NCI-H1048 (cell line): ENCODE data around the gene SOX9.
"Not testable (repeated sequence)": the region's sequence is repeated elsewhere in the genome, so short reads cannot be mapped to it uniquely, and the experiment has no call there.

Source experiments
- DNase-seq: peaks from one replicate; lab custom pipeline; 2025; lab: John Stamatoyannopoulos, UW

The SOX9 gene

DNA sequence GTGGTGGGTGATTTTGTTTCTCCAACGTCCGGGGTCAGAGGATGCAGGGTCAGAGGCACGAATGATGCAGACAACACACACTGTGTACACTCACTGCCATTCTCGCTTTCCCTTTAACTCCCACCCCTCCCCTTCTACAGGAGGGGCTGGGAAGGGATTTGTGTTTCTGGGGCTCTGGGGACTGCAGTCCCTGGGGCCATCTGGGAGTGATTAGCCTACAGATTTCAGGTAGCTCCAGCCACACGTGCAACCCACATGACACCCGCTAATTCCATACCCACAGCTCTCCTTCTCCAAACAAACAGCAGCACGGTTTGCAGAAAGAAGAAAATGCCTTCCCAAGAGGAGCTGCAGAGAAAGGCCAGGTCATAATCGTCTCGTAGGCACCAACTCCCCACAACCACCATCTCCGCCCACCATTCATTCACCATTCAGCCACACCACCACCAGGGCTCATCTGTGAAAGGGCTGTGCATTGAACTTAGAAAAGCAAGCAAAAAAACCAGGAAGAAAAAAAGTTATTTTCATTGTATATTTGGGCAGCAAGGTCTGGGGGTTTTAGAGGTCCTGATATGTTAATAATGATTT lies 9.4 kb upstream of the SOX9 start:
- DNase-seq: no peak

- not testable (repeated sequence) for DNase-seq
Measured at GRCh38 chr17:72111926-72112325, 8.9 kb upstream of the SOX9 start.

GRCh38 chr17:72113751-72114150 lies 7.1 kb upstream of the SOX9 start:
- DNase-seq: no peak

- DNase-seq: no peak
Measured at GRCh38 chr17:72115781-72116525, 4.9 kb upstream of the SOX9 start.

- no peak for DNase-seq
Measured at GRCh38 chr17:72116661-72117521, 3.9 kb upstream of the SOX9 start.

DNA sequence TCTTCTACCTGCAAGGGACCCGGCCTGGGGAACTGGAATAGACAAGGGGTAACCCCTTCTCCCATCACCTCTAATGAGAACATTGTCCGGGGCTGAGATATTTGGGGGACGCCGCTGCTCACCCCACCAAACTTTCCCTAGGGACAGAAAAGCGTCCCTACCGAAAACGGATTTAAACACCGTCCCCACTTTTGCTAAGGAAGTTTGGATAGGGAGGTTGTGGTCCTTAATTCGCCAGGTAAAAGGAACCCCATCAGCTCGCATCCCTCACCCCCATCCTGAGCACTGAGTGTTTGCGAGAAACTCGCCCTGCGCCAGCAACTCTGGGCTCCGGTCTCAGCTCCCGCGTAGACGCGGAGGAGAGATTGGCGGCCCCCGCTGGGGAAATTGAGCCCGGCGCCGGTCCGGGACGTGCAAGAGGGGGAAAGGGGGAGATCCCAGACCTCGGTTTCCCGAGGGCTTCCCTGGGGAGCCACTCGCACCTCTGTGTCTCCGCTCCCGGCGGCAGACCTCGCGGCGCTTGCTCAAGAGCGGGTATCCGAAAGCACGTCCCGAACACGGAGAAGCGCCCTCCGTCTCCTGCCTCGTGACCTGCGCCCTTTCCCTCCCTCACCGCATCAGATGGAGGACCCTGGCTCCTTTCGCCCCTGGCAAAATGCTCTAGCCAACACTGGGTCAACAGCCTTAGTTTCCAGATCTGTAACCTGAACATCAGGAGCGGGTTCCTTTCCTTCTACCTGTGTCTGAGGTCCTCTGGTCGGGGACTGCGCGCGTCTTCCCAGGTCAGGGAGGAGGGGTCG lies 3.1 kb upstream of the SOX9 start:
- DNase-seq: no peak

DNA sequence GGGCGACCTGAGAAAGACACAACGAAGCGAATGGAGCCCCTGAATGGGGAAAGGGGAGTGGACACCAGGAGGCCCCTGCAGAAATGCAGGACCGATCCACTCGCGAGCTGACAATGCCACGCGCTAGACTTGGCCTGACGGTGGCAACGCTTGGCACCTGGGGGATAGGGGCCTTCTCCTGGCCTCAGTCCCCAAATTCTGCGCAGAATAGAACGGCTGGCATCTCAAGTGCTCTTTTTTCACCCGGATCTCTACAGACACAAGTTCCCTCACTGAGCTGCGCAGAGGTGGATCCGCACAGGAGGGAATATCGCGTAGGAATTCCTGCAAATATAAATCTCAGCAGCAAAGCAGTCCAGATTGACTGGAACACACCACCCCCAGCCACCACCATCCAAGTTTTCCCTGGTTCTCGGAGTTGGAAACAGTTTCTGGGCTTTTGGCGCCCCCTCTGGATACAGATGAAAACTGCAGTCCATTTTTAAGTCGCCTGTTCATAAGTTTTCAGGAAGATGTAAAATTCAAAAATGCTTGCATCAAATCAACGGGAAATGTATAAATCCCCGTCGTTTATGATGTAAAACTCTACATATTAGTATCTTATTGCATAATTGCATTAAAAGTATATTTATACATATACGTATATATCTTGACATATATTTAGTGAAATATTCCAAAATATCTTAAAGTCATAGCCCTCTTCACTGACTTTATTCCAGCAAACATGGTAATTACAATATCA lies 2.3 kb upstream of the SOX9 start:
- no peak for DNase-seq

DNA sequence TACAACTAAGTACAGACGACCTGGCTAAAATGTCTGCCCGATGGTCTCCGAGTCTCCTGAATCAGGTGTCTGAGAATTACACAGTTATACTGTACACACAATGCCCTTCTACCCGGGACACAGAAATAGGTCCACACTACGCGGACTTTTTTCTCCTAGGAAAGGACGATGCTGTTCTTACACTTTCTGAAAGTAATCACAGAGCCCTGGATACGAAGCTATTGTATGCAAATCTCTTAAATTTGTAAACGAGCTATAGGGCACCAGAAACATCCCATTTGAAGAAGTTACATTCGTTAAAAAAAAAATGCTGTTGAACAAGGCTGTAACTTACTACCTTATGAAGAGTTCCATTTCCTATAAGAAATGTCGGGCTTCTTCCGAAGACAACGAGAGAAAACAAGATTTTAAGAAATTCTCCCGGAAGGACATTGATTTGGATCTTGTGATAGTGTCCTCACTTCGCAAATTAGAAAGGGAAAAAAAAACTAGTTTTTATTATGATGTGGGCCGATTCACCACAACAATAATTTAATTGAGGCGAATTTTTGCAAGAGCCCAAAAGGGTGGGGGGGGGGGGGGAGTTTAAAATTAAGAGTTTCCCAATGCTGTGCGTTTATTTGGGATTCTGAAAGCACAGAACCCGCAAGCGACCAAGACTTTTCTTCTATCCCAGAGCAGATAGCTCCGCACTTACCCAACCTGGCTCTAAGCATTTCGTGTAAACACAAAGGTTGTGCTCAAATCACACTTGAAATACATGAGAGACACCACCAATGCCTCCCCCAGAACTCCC lies 1.5 kb upstream of the SOX9 start:
- no peak for DNase-seq

DNA sequence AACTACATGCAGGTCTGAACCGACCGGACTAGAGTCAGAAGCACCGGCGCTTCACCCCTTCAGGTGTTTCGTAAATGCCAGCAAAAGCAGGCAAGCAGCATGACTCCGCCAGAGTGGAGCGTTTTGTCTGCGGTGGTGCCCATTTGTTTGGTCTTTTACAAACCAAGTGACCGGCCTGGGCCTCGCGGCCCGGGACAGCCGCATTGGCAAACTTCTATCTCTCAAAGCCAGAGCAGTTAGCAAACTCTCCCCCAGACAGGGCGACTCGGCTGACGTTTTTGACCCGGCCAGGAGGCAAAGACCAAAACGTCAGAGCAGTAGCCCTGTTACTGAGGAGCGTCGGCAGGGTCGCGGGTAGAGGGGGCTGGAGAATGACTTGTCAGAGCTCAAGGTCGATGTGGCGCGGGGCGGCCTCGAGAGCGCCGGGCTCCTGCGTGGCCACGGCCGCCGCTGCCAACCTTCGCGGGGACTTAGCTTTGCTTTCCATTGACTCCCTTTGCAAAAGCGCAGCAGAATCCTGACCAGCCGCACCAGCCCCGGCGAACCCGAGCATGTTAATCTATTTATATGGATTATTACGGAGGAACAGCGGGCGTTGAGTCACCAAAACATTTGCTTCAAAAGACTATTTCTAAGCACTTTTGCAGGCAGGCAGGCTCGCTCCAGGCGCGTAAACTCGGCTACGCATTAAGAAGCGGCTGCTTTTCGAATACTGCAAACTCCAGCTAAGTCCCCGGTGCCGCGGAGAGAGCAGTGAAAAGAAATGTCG lies 763 bp upstream of the SOX9 start:
- DNase-seq: no peak

- DNase-seq: no peak
Measured at GRCh38 chr17:72121164-72122009, 567 bp downstream of the SOX9 start.

GRCh38 chr17:72122010-72122764 lies 1.4 kb downstream of the SOX9 start:
- no peak for DNase-seq

DNA sequence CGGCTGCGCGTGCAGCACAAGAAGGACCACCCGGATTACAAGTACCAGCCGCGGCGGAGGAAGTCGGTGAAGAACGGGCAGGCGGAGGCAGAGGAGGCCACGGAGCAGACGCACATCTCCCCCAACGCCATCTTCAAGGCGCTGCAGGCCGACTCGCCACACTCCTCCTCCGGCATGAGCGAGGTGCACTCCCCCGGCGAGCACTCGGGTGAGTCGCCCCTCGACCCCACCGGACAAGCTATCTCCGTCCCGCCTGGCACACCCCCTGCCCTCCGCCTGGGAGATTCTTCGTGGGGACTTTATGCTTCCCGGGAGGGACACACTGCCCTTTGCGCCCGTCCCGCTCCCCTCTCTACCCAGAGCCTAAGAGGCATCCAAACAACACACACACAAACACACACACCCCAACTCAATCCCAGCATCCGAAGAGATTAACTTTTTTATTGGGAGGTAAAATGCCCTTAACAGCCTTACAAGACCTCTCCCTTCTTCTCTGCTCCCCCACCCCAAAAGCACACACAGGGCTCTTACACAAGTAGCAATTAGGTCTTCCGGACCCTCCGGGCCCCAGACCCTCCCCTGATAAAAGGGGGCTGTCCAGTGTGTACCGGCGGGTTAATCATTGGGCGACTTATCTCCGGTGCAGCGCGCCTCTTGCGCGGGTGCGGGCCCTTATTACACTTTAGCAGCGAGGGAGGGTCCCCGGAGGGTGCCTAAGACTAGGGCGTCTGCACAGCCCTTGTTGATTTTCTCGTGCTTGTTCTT lies 2.1 kb downstream of the SOX9 start:
- DNase-seq: no peak

- no peak for DNase-seq
Measured at GRCh38 chr17:72123530-72124437, 3.0 kb downstream of the SOX9 start.

DNA sequence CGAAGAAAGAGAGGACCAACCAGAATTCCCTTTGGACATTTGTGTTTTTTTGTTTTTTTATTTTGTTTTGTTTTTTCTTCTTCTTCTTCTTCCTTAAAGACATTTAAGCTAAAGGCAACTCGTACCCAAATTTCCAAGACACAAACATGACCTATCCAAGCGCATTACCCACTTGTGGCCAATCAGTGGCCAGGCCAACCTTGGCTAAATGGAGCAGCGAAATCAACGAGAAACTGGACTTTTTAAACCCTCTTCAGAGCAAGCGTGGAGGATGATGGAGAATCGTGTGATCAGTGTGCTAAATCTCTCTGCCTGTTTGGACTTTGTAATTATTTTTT lies 3.6 kb downstream of the SOX9 start:
- no peak for DNase-seq

DNA sequence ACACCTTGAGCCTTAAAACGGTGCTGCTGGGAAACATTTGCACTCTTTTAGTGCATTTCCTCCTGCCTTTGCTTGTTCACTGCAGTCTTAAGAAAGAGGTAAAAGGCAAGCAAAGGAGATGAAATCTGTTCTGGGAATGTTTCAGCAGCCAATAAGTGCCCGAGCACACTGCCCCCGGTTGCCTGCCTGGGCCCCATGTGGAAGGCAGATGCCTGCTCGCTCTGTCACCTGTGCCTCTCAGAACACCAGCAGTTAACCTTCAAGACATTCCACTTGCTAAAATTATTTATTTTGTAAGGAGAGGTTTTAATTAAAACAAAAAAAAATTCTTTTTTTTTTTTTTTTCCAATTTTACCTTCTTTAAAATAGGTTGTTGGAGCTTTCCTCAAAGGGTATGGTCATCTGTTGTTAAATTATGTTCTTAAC lies 4.4 kb downstream of the SOX9 start:
- DNase-seq: no peak

DNA sequence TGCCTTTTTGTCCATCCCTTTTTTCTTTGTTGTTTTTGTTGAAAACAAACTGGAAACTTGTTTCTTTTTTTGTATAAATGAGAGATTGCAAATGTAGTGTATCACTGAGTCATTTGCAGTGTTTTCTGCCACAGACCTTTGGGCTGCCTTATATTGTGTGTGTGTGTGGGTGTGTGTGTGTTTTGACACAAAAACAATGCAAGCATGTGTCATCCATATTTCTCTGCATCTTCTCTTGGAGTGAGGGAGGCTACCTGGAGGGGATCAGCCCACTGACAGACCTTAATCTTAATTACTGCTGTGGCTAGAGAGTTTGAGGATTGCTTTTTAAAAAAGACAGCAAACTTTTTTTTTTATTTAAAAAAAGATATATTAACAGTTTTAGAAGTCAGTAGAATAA lies 4.9 kb downstream of the SOX9 start:
- DNase-seq: no peak
